ENCODE results near the gene RNF213.

The RNF213 gene

GRCh38 chr17:80374732-80375585, 114.3 kb downstream of the RNF213 start:
- no peak for DNase-seq

GRCh38 chr17:80376531-80376930, 115.9 kb downstream of the RNF213 start:
- no peak for DNase-seq

- no peak for DNase-seq
Measured at GRCh38 chr17:80377798-80378197, 117.1 kb downstream of the RNF213 start.

- no peak for DNase-seq
Measured at GRCh38 chr17:80379348-80379747, 118.7 kb downstream of the RNF213 start.

- no peak for DNase-seq
Measured at GRCh38 chr17:80380068-80380467, 119.4 kb downstream of the RNF213 start.

- DNase-seq, result no peak
Measured at GRCh38 chr17:80380555-80381002, 119.9 kb downstream of the RNF213 start.

- no peak for DNase-seq
Measured at GRCh38 chr17:80381416-80381923, 120.8 kb downstream of the RNF213 start.

GRCh38 chr17:80382446-80382845, 121.8 kb downstream of the RNF213 start:
- no peak for DNase-seq

GRCh38 chr17:80382956-80383355, 122.3 kb downstream of the RNF213 start:
- no peak for DNase-seq

- DNase-seq, result no peak
Measured at GRCh38 chr17:80384078-80384960, 123.7 kb downstream of the RNF213 start.

- no peak for DNase-seq
Measured at GRCh38 chr17:80385046-80385445, 124.4 kb downstream of the RNF213 start.

GRCh38 chr17:80386341-80386740, 125.7 kb downstream of the RNF213 start:
- DNase-seq, result no peak

GRCh38 chr17:80387071-80387470, 126.4 kb downstream of the RNF213 start:
- no peak for DNase-seq

GRCh38 chr17:80388175-80388574, 127.5 kb downstream of the RNF213 start:
- DNase-seq, result no peak

GRCh38 chr17:80388601-80389000, 127.9 kb downstream of the RNF213 start:
- no peak for DNase-seq

GRCh38 chr17:80389011-80389995, 128.7 kb downstream of the RNF213 start:
- DNase-seq, result no peak

GRCh38 chr17:80393241-80393890, 132.7 kb downstream of the RNF213 start:
- DNase-seq, result no peak

GRCh38 chr17:80393961-80394360, 133.3 kb downstream of the RNF213 start:
- no peak for DNase-seq

GRCh38 chr17:80394629-80395216, 134.1 kb downstream of the RNF213 start:
- DNase-seq, result no peak

GRCh38 chr17:80395402-80396151, 134.9 kb downstream of the RNF213 start:
- no peak for DNase-seq

All from activated CD4-positive, alpha-beta T cell treated with anti-CD3 and anti-CD28 coated beads for 1 hour (primary cell).